Fibroblast of lung (primary cell): ENCODE measurements around the gene SEMA5A.

Experiments
- EZH2 ChIP-seq: IDR thresholded peaks from 2 replicates; pipeline ENCODE4 v1.5.1; 2012; ENCODE audit warnings: low read length, control low read depth, mild to moderate bottlenecking; ENCODE audit errors: missing control alignments
- TF ChIP-seq, protein P1 (sequence below), 2 donors: IDR thresholded peaks in 1 of 2; conservative IDR thresholded peaks in 1 of 2; 1 replicate in 1 of 2; 2 replicates in 1 of 2; pipeline ENCODE4 v1.5.1; 2011 to 2012; ENCODE audit warnings: low read length in 2 of 2, control low read depth in 1 of 2, inconsistent platforms in 1 of 2, low read depth in 1 of 2, mild to moderate bottlenecking in 1 of 2

DNA sequence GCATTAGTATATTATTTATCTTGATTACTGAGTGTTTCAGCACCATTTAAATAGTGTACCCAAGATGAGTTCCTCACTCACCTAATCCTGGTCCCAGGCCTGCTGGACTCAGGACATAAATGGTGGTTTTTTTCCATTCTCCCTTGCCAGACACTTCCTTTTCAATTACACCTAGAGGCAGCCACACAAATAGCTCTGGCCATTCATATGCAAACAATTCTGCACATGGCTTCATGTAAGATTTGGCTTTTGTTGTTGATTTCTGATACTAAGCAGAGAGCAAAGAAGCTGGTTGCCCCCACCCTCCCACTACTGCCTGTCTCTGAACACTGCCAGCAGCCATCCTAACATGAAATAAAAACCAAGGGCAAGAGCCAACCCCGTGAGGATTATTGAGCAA is 180.4 kb downstream of the SEMA5A start:
- TF ChIP-seq, protein P1, sequence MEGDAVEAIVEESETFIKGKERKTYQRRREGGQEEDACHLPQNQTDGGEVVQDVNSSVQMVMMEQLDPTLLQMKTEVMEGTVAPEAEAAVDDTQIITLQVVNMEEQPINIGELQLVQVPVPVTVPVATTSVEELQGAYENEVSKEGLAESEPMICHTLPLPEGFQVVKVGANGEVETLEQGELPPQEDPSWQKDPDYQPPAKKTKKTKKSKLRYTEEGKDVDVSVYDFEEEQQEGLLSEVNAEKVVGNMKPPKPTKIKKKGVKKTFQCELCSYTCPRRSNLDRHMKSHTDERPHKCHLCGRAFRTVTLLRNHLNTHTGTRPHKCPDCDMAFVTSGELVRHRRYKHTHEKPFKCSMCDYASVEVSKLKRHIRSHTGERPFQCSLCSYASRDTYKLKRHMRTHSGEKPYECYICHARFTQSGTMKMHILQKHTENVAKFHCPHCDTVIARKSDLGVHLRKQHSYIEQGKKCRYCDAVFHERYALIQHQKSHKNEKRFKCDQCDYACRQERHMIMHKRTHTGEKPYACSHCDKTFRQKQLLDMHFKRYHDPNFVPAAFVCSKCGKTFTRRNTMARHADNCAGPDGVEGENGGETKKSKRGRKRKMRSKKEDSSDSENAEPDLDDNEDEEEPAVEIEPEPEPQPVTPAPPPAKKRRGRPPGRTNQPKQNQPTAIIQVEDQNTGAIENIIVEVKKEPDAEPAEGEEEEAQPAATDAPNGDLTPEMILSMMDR (conservative IDR thresholded peaks at IDR 0.05 in 1 of 2, IDR thresholded peaks at IDR 0.05 in 1 of 2; ENCODE audit: low read depth in 1 of 2, low read length in 2 of 2) = no peak
- TF ChIP-seq EZH2 = no peak
